ENCODE measurements around the gene KCNJ16. TPM values are rescaled to one million over a fixed set of nuclear protein-coding genes. Genes with fewer than 3 reads are reported as not detected.

KCNJ16 gene
- total RNA-seq, 4 donors from 2014 or later: 0.49 to 0.66 (median 0.51) TPM; not detected in 1

DNA sequence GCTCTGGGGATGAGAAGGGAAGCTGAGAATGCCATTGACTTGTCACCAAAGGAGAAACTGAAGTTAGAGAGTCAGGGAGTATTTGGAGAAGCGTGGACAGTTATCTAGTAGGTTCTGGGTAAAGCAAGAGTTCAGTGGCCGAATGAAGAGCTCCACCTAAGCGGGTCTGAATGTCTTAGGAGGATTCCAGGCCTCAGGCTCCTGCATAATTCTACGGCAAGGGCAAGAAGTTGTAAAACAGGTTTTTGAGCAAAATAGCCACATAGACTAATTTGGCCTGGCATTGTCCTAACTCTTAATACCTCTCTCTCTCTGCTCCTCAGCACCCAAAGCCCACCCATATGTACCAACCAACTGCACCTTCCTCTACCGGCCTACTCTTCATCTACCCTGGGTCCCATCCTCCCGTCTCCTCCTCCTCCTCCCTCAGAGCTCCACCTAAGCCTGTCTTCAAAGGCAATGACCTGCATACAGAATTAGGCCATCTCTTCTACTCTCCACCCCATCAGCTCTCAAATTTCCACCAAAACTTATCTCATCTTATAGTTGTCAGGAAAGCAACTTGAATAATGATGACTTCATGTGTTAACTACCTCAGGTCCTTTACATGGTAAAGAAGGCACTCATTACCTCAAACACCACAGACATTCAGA, 52.3 kb downstream of the KCNJ16 start:
- TF ChIP-seq, protein P1, sequence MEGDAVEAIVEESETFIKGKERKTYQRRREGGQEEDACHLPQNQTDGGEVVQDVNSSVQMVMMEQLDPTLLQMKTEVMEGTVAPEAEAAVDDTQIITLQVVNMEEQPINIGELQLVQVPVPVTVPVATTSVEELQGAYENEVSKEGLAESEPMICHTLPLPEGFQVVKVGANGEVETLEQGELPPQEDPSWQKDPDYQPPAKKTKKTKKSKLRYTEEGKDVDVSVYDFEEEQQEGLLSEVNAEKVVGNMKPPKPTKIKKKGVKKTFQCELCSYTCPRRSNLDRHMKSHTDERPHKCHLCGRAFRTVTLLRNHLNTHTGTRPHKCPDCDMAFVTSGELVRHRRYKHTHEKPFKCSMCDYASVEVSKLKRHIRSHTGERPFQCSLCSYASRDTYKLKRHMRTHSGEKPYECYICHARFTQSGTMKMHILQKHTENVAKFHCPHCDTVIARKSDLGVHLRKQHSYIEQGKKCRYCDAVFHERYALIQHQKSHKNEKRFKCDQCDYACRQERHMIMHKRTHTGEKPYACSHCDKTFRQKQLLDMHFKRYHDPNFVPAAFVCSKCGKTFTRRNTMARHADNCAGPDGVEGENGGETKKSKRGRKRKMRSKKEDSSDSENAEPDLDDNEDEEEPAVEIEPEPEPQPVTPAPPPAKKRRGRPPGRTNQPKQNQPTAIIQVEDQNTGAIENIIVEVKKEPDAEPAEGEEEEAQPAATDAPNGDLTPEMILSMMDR (IDR thresholded peaks at IDR 0.05; ENCODE audit: low read depth): no peak

DNA sequence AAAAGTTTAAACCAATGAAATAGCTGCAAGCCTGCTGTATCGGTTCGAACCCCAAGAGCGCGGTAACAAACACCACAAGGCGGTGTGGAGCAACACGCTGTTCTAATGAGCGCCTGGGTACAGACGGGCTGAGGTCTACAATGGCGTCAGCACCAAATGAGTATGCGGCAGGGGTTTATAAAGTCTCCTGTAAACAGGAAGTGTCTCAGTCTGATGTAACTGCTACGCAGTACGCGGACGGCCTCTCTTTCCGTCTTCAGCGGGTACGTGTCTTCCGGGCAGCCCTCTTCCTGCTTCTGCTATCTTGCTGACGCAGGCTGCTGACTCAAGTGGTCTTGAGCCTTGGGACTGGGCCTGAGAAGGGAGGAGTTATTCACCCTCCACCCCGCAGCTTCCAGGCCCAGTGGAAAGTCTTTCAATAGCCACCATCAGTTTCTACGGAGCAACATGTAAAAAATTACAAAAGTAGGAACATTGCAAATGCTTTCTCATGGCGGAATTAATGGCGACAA, 53.8 kb downstream of the KCNJ16 start:
- TF ChIP-seq, protein P1 (IDR thresholded peaks at IDR 0.05; ENCODE audit: low read depth): no peak

DNA sequence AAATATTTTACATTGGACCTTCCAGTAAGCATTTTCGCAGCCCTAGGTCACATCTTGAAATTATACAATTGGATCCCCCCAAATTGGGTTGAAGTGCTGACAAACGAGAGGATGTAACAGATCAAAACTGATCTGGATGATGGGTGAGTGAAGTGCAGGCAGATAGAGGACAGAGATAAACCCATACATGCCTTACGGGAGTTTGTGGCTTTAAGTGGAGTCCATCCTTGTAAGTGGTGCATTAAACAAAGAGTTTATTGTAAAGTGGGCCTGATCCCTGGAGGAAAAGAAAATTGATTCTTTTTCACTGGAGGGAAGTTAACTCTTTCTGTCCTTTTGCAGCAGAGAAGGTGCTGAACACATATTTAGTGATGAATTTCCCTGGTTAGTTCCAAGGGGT, 55.3 kb downstream of the KCNJ16 start:
- TF ChIP-seq, protein P1 (IDR thresholded peaks at IDR 0.05; ENCODE audit: low read depth): no peak

DNA sequence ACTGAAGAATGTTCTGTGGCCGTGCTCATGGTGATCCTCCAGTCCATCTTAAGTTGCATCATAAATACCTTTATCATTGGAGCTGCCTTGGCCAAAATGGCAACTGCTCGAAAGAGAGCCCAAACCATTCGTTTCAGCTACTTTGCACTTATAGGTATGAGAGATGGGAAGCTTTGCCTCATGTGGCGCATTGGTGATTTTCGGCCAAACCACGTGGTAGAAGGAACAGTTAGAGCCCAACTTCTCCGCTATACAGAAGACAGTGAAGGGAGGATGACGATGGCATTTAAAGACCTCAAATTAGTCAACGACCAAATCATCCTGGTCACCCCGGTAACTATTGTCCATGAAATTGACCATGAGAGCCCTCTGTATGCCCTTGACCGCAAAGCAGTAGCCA, 57.5 kb downstream of the KCNJ16 start:
- TF ChIP-seq, protein P1 (IDR thresholded peaks at IDR 0.05; ENCODE audit: low read depth): no peak

DNA sequence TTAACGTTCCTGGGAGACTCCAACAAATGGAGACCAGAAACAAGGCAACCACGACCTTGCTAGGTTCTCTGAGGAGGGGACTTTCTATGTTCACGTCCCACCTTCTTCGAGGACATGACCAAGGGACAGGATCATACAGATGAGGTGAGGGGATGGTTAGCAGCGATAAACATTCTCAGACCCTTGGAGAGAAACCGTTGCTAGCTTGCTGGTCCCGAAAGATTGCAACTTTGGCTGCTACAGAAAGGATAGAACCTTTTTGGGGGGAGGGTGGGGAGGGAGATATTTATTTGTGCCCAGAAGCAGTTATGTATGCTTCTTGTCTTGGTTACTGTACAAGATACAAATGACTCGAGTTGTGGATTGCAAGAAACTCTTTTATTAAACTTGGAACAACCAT, 59.0 kb downstream of the KCNJ16 start:
- TF ChIP-seq, protein P1 (IDR thresholded peaks at IDR 0.05; ENCODE audit: low read depth): no peak

DNA sequence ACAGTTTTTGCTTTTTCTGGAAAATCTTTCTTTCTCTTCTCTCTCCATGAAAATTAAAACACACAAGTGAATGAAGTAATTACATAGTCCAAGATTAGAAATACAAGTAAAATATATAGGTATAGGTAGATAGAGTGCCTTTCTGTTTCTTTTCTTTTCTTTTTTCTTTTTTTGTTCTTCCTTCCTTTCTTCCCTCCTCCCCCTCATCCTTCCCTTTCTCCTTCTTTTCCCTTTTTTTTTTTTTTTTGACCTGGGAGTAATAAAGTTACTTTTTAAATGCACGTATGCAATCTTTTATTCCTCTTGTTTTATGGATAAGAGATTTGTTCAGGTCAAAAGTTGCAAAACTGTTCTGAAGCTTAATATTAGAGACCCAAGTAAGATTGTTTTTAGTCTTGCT, 59.8 kb downstream of the KCNJ16 start:
- TF ChIP-seq, protein P1 (IDR thresholded peaks at IDR 0.05; ENCODE audit: low read depth): no peak

DNA sequence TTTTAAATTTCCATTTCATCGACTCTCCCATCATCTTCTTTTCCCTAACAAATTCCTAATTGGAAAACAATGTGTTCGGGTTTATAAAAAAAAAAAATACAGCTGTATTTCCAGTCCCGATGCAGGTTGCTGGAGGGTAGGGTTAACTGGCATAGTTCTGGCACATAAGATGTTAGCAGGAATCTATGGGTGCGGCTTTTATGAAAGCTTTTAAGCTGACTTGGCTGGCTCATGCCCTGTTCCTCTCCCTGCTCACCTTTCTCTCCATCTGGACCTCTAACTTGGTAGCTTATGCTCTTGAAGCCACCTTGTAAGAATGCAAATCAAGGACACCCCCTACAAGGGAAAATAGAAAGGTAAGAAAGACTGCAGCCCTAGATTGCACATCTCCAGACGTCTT, 61.1 kb downstream of the KCNJ16 start:
- TF ChIP-seq, protein P1 (IDR thresholded peaks at IDR 0.05; ENCODE audit: low read depth): no peak

All from subcutaneous adipose tissue (tissue), 4 donors.